IMR-90 (cell line): ENCODE data around the gene CNNM1.

ENCODE experiments used
- BHLHE40 ChIP-seq: fragments of 150-350 bp; IDR thresholded peaks from 2 replicates; pipeline ENCODE4 v1.6.1; 2016; ENCODE audit warnings: mild to moderate bottlenecking, low read depth, low read length
- CEBPB ChIP-seq: IDR thresholded peaks from 2 replicates; pipeline ENCODE4 v1.6.1; 2012; ENCODE audit warnings: low read depth, low read length, improper control_type of control experiment
- CTCF ChIP-seq: conservative IDR thresholded peaks from 2 replicates; pipeline ENCODE4 v1.5.1; 2012; ENCODE audit warnings: mild to moderate bottlenecking, low read depth, low read length, improper control_type of control experiment
- MAFK ChIP-seq: IDR thresholded peaks from 2 replicates; pipeline ENCODE4 v1.6.1; 2012; ENCODE audit warnings: low read depth, low read length, improper control_type of control experiment
- MAZ ChIP-seq: IDR thresholded peaks from 2 replicates; pipeline ENCODE4 v1.6.1; 2012; ENCODE audit warnings: low read depth, mild to moderate bottlenecking, low read length, improper control_type of control experiment, moderate library complexity, borderline replicate concordance
- MXI1 ChIP-seq: IDR thresholded peaks from 2 replicates; pipeline ENCODE4 v1.6.1; 2012; ENCODE audit warnings: low read depth, mild to moderate bottlenecking, low read length, moderate library complexity, borderline replicate concordance
- POLR2A ChIP-seq: IDR thresholded peaks from 2 replicates; pipeline ENCODE4 v1.6.1; 2012; ENCODE audit warnings: mild to moderate bottlenecking, low read depth, low read length
- RAD21 ChIP-seq: IDR thresholded peaks from 2 replicates; pipeline ENCODE4 v1.6.1; 2012; ENCODE audit warnings: low read length, improper control_type of control experiment
- RCOR1 ChIP-seq: IDR thresholded peaks from 2 replicates; pipeline ENCODE4 v1.6.1; 2012; ENCODE audit warnings: mild to moderate bottlenecking, low read length, improper control_type of control experiment; ENCODE audit not compliant: insufficient replicate concordance
- SMC3 ChIP-seq: fragments of 150-350 bp; IDR thresholded peaks from 2 replicates; pipeline ENCODE4 v1.6.1; 2016; ENCODE audit warnings: low read depth, mild to moderate bottlenecking, antibody characterized with exemption, low read length, moderate library complexity
- USF2 ChIP-seq: fragments of 150-350 bp; IDR thresholded peaks from 2 replicates; pipeline ENCODE4 v1.6.1; 2017; ENCODE audit warnings: mild to moderate bottlenecking, antibody characterized with exemption, low read length, low read depth
- TF ChIP-seq, protein P1 (sequence below): fragments of 150-350 bp; IDR thresholded peaks from 2 replicates; pipeline ENCODE4 v1.6.1; 2016; ENCODE audit warnings: low read depth, mild to moderate bottlenecking, low read length, moderate library complexity, borderline replicate concordance

DNA sequence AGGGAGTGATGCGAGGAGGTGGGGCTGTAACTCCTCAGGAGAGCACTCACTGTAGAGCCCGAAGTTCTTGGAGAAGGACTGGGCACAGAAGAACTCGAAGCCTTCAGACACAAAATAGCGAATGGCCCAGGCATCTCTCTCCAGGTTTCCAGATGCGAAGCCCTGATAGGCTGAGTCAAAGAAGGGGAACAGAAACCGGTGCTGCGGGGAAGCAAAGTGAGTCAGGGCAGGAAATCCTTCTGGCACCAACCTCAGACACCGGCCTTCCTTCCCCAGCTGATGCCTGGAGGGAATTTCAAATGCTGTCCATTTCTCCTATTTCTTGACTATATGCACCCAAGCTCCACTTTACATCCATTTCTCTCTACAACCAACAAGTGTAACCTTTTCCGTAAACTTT lies 74.5 kb downstream of the CNNM1 start:
- TF ChIP-seq POLR2A (no peak), CEBPB (no peak), CTCF (no peak), USF2 (no peak), SMC3 (no peak), BHLHE40 (no peak), RCOR1 (no peak), RAD21 (no peak), MXI1 (no peak), MAFK (no peak), MAZ (no peak)
- TF ChIP-seq, protein P1, sequence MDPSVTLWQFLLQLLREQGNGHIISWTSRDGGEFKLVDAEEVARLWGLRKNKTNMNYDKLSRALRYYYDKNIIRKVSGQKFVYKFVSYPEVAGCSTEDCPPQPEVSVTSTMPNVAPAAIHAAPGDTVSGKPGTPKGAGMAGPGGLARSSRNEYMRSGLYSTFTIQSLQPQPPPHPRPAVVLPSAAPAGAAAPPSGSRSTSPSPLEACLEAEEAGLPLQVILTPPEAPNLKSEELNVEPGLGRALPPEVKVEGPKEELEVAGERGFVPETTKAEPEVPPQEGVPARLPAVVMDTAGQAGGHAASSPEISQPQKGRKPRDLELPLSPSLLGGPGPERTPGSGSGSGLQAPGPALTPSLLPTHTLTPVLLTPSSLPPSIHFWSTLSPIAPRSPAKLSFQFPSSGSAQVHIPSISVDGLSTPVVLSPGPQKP: no peak
